Stimulated activated CD4-positive, alpha-beta T cell treated with anti-CD3 and anti-CD28 coated beads, TNF-alpha, amount 100 ng/mL, for 48 hours (primary cell): ENCODE measurements around the gene CTSL.
"Not testable (repeated sequence)": the region's sequence is repeated elsewhere in the genome, so short reads cannot be mapped to it uniquely, and the experiment has no call there.

Source experiments
- DNase-seq, 3 donors: peaks; one replicate each; pipeline ENCODE4 v3.0.0-alpha.2; 2020; ENCODE audit warnings: low read depth in 3 of 3

The CTSL gene

GRCh38 chr9:87759980-87760379 is 34.1 kb downstream of the CTSL start:
- DNase-seq = not testable (repeated sequence)

GRCh38 chr9:87760529-87760928 is 34.6 kb downstream of the CTSL start:
- DNase-seq = no peak

GRCh38 chr9:87763286-87763685 is 37.4 kb downstream of the CTSL start:
- no peak for DNase-seq

GRCh38 chr9:87765521-87765920 is 39.6 kb downstream of the CTSL start:
- DNase-seq = no peak

- no peak for DNase-seq
Observed at GRCh38 chr9:87766697-87767096, 40.8 kb downstream of the CTSL start.

- DNase-seq = no peak
Observed at GRCh38 chr9:87770616-87771315, 44.8 kb downstream of the CTSL start.

GRCh38 chr9:87771316-87772006 is 45.5 kb downstream of the CTSL start:
- no peak for DNase-seq

- DNase-seq = no peak
Observed at GRCh38 chr9:87776481-87777379, 50.8 kb downstream of the CTSL start.

- DNase-seq = no peak
Observed at GRCh38 chr9:87778996-87779395, 53.1 kb downstream of the CTSL start.
